B cell (primary cell): Measurements from ENCODE around the gene ANAPC7. TPM values are rescaled to one million over a fixed set of nuclear protein-coding genes. Genes with fewer than 3 reads are reported as not detected.

ENCODE experiments used
- ATAC-seq: fragments of 200-7000 bp; cut with Tn5 transposase; one replicate; pipeline ENCODE4 v1.10.0; 2021; ENCODE audit warnings: low read depth, mild to moderate bottlenecking, moderate number of reproducible peaks, moderate library complexity
- CTCF ChIA-PET: fragments of 350-600 bp; sonication (Branson Sonifier 250); formaldehyde crosslinking; loops from one replicate; lab custom pipeline; 2021; ENCODE audit warnings: antibody characterized with exemption, inconsistent platforms; lab: Charles Lee
- POLR2A ChIA-PET: fragments of 350-600 bp; sonication (Branson Sonifier 250); formaldehyde crosslinking; loops from one replicate; lab custom pipeline; 2021; ENCODE audit warnings: antibody characterized with exemption; lab: Charles Lee
- DNase-seq: peaks from one replicate; pipeline ENCODE4 v3.0.0; 2013
- H2AFZ ChIP-seq: 2 replicates; pipeline ENCODE4 v1.6.1; 2012; ENCODE audit warnings: mild to moderate bottlenecking, low read depth, low read length; ENCODE audit not compliant: insufficient read depth, poor library complexity, severe bottlenecking
- H3K27ac ChIP-seq, 2 donors: 1 replicate in 1 of 2; 2 replicates in 1 of 2; pipeline ENCODE4 v1.5.1; 2012 to 2013; ENCODE audit warnings: low read length in 2 of 2, mild to moderate bottlenecking in 2 of 2, moderate library complexity in 1 of 2
- H3K27me3 ChIP-seq, 4 experiments: fragments of 200-600 bp in 1 of 4; sonication (generic) in 1 of 4; replicated peaks in 1 of 4; 1 replicate in 2 of 4; 2 replicates in 2 of 4; pipeline versions ENCODE4 v1.6.1 to v1.7.0; 2013 to 2016; ENCODE audit warnings: low read length in 3 of 4, mild to moderate bottlenecking in 2 of 4, mixed read lengths in 1 of 4, moderate library complexity in 1 of 4; ENCODE audit not compliant: insufficient read depth in 4 of 4, control insufficient read depth in 3 of 4; ENCODE audit errors: control extremely low read depth in 1 of 4
- H3K36me3 ChIP-seq, 2 experiments: replicated peaks in 1 of 2; 1 replicate in 1 of 2; 2 replicates in 1 of 2; pipeline versions ENCODE4 v1.6.1 to v1.7.1; 2013; ENCODE audit warnings: low read length in 1 of 2; ENCODE audit not compliant: insufficient read depth in 2 of 2, control insufficient read depth in 1 of 2; ENCODE audit errors: control extremely low read depth in 1 of 2, extremely low read depth in 1 of 2
- H3K4me1 ChIP-seq, 2 donors: fragments of 200-600 bp in 1 of 2; sonication (generic) in 1 of 2; 1 replicate in 1 of 2; 2 replicates in 1 of 2; pipeline versions ENCODE4 v1.5.1 to v1.6.1; 2013 to 2017; ENCODE audit warnings: low read length in 2 of 2; ENCODE audit not compliant: control insufficient read depth in 2 of 2, insufficient read depth in 2 of 2
- H3K4me2 ChIP-seq: replicated peaks from 2 replicates; pipeline ENCODE3; 2012; ENCODE audit warnings: mild to moderate bottlenecking, low read depth, low read length; ENCODE audit not compliant: poor library complexity, severe bottlenecking
- H3K4me3 ChIP-seq, 5 experiments: fragments of 200-600 bp in 1 of 5; sonication (generic) in 1 of 5; 1 replicate in 3 of 5; 2 replicates in 2 of 5; pipeline versions ENCODE4 v1.5.1 to v1.7.0; 2011 to 2016; ENCODE audit warnings: low read length in 4 of 5, mild to moderate bottlenecking in 4 of 5, low read depth in 2 of 5, control low read depth in 1 of 5, moderate library complexity in 1 of 5; ENCODE audit not compliant: insufficient read depth in 1 of 5; ENCODE audit errors: control extremely low read depth in 1 of 5, extremely low read depth in 1 of 5
- H3K79me2 ChIP-seq: fragments of 200-600 bp; sonication (generic); one replicate; pipeline ENCODE4 v1.6.0; 2016; ENCODE audit warnings: low read length; ENCODE audit not compliant: control insufficient read depth, insufficient read depth
- H3K9ac ChIP-seq: fragments of 200-600 bp; sonication (generic); 2 replicates; pipeline ENCODE4 v1.6.1; 2017; ENCODE audit warnings: mild to moderate bottlenecking, low read length, moderate library complexity
- H3K9me3 ChIP-seq, 3 donors: one replicate each; pipeline versions ENCODE4 v1.6.1 to v1.7.1; 2013; ENCODE audit warnings: low read length in 2 of 3; ENCODE audit not compliant: control insufficient read depth in 2 of 3, insufficient read depth in 1 of 3; ENCODE audit errors: control extremely low read depth in 1 of 3
- H4K20me1 ChIP-seq: 2 replicates; pipeline ENCODE4 v1.6.0; 2012; ENCODE audit warnings: mild to moderate bottlenecking, low read length; ENCODE audit not compliant: insufficient read depth, control insufficient read depth, poor library complexity, severe bottlenecking
- H3K27ac Mint-ChIP-seq: one replicate; pipeline ENCODE4 v1.8.0; 2021; ENCODE audit warnings: mixed read lengths
- H3K27me3 Mint-ChIP-seq: one replicate; pipeline ENCODE4 v1.8.0; 2021; ENCODE audit warnings: mixed read lengths
- H3K4me1 Mint-ChIP-seq: one replicate; pipeline ENCODE4 v1.8.0; 2021; ENCODE audit warnings: mixed read lengths
- H3K4me3 Mint-ChIP-seq: one replicate; pipeline ENCODE4 v1.8.0; 2021; ENCODE audit warnings: mixed read lengths
- H3K9me3 Mint-ChIP-seq: one replicate; pipeline ENCODE4 v1.8.0; 2022; ENCODE audit warnings: mixed read lengths; ENCODE audit not compliant: insufficient read depth
- EZH2 ChIP-seq: IDR thresholded peaks from 2 replicates; pipeline ENCODE4 v1.6.1; 2012; ENCODE audit warnings: borderline replicate concordance, low read depth, mild to moderate bottlenecking, moderate library complexity, low read length; ENCODE audit not compliant: insufficient read depth, poor library complexity, severe bottlenecking
- WGBS: methylation state at CpG from one replicate; pipeline ENCODE4 v1.1.5; 2013; ENCODE audit warnings: missing lambda C conversion rate; ENCODE audit not compliant: insufficient coverage; 5-methylcytosine and 5-hydroxymethylcytosine counted together
- intact Hi-C: fragments of 100-400 bp; cut with micrococcal nuclease; formaldehyde crosslinking; loops from one replicate; pipeline ENCODE4 v1.10.0; 2022
- polyA plus RNA-seq: library from polyadenylated mRNA; depleted of rRNA; stranded (reverse); fragments of >200 nt; gene quantifications from 2 replicates; pipeline ENCODE4 v1.2.3, GENCODE V29; 2012
- total RNA-seq, 2 donors: library from RNA; stranded (reverse); fragments of 120-200 nt in 1 of 2; gene quantifications; 1 replicate in 1 of 2; 2 replicates in 1 of 2; pipeline versions ENCODE4 v1.2.3 to v1.2.4, GENCODE V29; 2013 to 2022
- TF ChIP-seq, protein P1 (sequence below): fragments of 200-600 bp; IDR thresholded peaks from one replicate; pipeline ENCODE4 v1.8.0; 2022; ENCODE audit warnings: antibody characterized with exemption, mild to moderate bottlenecking

Gene ANAPC7
- total and polyA plus RNA-seq, 2 donors (not counting 1 experiment from before 2014, with no cell fraction given), result 56.9 to 68.4 TPM

- no peaks in the 10 kb centered on the region for H3K27me3 Mint-ChIP-seq
- Histone ChIP-seq H4K20me1 (peaks cover 5% of the 10 kb centered on the region), H3K4me2 (no peak overlapping the region), H3K79me2 (peaks cover 3% of the 10 kb centered on the region), H3K9ac (no peak overlapping the region), H3K27ac (no peak overlapping the region), H3K36me3 (peaks cover 37 to 93% of the 10 kb centered on the region in 2 experiments), H3K4me1 (peaks cover 4 to 9% of the 10 kb centered on the region in 2 donors), H3K9me3 (no peaks in the 10 kb centered on the region), H2AFZ (no peak overlapping the region), H3K4me3 (no peak overlapping the region), H3K27me3 (no peaks in the 10 kb centered on the region)
- ATAC-seq (no peak), DNase-seq (no peak)
- TF ChIP-seq, protein P1, sequence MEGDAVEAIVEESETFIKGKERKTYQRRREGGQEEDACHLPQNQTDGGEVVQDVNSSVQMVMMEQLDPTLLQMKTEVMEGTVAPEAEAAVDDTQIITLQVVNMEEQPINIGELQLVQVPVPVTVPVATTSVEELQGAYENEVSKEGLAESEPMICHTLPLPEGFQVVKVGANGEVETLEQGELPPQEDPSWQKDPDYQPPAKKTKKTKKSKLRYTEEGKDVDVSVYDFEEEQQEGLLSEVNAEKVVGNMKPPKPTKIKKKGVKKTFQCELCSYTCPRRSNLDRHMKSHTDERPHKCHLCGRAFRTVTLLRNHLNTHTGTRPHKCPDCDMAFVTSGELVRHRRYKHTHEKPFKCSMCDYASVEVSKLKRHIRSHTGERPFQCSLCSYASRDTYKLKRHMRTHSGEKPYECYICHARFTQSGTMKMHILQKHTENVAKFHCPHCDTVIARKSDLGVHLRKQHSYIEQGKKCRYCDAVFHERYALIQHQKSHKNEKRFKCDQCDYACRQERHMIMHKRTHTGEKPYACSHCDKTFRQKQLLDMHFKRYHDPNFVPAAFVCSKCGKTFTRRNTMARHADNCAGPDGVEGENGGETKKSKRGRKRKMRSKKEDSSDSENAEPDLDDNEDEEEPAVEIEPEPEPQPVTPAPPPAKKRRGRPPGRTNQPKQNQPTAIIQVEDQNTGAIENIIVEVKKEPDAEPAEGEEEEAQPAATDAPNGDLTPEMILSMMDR, result no peak
- TF ChIP-seq EZH2, result no peak
- peaks cover 11% of the 10 kb centered on the region for H3K4me1 Mint-ChIP-seq
- H3K4me3 Mint-ChIP-seq, result no peak overlapping the region
- 97% methylated on average over 9 of the region's 11 CpGs for WGBS
- intact Hi-C loops, result no loop called here
- ChIA-PET POLR2A (no interaction called here), CTCF (interaction anchor here (1.2 to 2.1 kb wide), 2 partner anchors 93 to 550 kb away, joined by 3 to 6 read pairs; no protein-coding TSS in a partner anchor)
- H3K27ac Mint-ChIP-seq, result no peak overlapping the region
- H3K9me3 Mint-ChIP-seq, result no peaks in the 10 kb centered on the region
Observed at GRCh38 chr12:110337912-110338710, 65.4 kb downstream of the ANAPC7 start.

DNA sequence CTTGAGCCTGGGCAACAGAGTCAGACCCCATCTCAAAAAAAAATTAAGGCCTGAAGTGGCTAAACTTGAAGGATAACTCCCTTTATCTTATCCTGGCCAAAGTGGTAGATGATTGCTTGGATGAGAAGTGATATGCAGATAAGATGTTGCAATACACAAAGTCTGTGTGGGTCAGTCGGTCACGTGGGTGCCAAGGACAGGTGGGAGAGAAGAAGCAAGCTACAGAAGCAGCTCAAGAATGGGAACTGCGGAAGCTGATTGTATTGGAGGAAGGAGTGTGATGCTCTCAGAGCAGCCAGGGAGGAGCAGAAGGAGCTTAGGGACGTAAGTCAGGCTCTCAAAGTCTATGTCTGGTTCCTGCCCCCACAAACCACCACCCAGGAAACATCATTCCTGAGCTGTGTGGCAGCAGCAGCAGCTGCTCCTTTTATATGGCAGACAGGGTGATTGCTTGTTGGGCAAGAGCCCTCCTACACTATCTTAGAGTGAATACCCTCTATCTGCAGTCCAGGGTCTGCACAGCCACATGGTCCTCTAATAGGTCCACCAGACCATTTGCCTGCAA lies 67.9 kb downstream of the ANAPC7 start:
- H3K36me3 ChIP-seq, result peaks cover 40 to 92% of the 10 kb centered on the region in 2 experiments
- H3K4me1 Mint-ChIP-seq, result peaks cover 11% of the 10 kb centered on the region
- no peak overlapping the region for H2AFZ ChIP-seq
- peaks cover 5% of the 10 kb centered on the region for H4K20me1 ChIP-seq
- H3K27ac ChIP-seq, result no peak overlapping the region
- H3K27me3 ChIP-seq, result no peaks in the 10 kb centered on the region
- H3K4me2 ChIP-seq, result no peak overlapping the region
- no peak overlapping the region for H3K4me3 Mint-ChIP-seq
- peaks cover 3% of the 10 kb centered on the region for H3K79me2 ChIP-seq
- ATAC-seq, result no peak
- ChIA-PET POLR2A (no interaction called here), CTCF (no interaction called here)
- intact Hi-C loops, result no loop called here
- H3K9ac ChIP-seq, result no peak overlapping the region
- WGBS, result 96% methylated on average over 4 of the region's 4 CpGs
- no peaks in the 10 kb centered on the region for H3K9me3 Mint-ChIP-seq
- no peak for DNase-seq
- no peaks in the 10 kb centered on the region for H3K27me3 Mint-ChIP-seq
- H3K4me1 ChIP-seq, result peaks cover 4 to 9% of the 10 kb centered on the region in 2 donors
- no peak overlapping the region for H3K4me3 ChIP-seq
- no peak for TF ChIP-seq EZH2
- TF ChIP-seq, protein P1, result no peak
- no peaks in the 10 kb centered on the region for H3K9me3 ChIP-seq
- no peak overlapping the region for H3K27ac Mint-ChIP-seq
